ENCODE results near the gene AGFG2.

AGFG2 gene, protein sequence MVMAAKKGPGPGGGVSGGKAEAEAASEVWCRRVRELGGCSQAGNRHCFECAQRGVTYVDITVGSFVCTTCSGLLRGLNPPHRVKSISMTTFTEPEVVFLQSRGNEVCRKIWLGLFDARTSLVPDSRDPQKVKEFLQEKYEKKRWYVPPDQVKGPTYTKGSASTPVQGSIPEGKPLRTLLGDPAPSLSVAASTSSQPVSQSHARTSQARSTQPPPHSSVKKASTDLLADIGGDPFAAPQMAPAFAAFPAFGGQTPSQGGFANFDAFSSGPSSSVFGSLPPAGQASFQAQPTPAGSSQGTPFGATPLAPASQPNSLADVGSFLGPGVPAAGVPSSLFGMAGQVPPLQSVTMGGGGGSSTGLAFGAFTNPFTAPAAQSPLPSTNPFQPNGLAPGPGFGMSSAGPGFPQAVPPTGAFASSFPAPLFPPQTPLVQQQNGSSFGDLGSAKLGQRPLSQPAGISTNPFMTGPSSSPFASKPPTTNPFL

DNA sequence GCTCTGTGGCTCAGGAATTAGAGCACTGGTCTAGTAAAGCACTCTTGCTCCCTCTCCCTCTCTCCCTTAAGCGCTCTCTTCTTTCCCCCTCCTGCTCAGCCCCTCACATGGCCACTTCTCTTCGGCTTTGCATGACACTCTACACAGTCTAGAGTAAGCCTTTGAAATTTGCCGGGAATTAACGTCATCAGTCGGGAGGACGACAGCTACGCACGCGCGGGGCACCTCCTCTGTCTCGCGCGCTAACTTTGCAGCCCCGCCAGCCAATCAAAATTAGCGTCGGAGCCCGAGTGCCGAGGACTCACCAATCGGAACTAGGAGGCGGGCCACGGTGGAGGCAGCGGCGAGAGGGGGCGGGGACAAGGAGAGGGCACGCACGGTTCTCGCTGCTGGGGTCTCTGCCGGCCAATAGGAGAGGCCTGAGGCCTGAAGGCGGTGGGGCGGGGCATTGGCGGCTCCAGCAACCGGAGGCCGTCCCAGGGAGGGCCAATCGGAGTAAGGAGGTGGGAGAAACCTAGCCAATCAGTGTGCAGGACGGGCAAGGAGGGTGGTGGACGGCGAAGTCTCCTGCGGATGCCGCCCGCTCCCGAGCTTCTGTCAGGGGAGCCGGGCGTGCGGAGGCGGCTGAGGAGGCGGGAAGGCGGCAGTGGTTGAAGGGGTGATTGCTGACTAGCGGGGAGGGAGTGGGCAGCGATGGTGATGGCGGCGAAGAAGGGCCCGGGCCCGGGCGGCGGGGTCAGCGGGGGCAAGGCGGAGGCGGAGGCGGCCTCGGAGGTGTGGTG lies at the start of gene AGFG2:
Gene AGFG2, plus strand, starts transcription at position 550 of the 782 bp plus-strand sequence. Its CDS starts 144 bp downstream, at position 694.
- TF ChIP-seq ZNF8 (CRISPR knock-in tag; IDR thresholded peaks at IDR 0.05) (no peak), TCF4 (CRISPR knock-in tag; IDR thresholded peaks at IDR 0.05; ENCODE audit: borderline replicate concordance) (no peak), TOX (CRISPR knock-in tag; IDR thresholded peaks at IDR 0.05; ENCODE audit: borderline replicate concordance) (no peak), GLIS3 (CRISPR knock-in tag; IDR thresholded peaks at IDR 0.05) (no peak)
- TF ChIP-seq, protein P1, sequence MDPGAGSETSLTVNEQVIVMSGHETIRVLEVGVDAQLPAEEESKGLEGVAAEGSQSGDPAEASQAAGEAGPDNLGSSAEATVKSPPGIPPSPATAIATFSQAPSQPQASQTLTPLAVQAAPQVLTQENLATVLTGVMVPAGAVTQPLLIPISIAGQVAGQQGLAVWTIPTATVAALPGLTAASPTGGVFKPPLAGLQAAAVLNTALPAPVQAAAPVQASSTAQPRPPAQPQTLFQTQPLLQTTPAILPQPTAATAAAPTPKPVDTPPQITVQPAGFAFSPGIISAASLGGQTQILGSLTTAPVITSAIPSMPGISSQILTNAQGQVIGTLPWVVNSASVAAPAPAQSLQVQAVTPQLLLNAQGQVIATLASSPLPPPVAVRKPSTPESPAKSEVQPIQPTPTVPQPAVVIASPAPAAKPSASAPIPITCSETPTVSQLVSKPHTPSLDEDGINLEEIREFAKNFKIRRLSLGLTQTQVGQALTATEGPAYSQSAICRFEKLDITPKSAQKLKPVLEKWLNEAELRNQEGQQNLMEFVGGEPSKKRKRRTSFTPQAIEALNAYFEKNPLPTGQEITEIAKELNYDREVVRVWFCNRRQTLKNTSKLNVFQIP (CRISPR knock-in tag; IDR thresholded peaks at IDR 0.05; ENCODE audit: borderline replicate concordance, low read depth), result peak; percentile 72; the same call in 1 of the 2 replicates
- ATAC-seq, result peak; percentile 99

DNA sequence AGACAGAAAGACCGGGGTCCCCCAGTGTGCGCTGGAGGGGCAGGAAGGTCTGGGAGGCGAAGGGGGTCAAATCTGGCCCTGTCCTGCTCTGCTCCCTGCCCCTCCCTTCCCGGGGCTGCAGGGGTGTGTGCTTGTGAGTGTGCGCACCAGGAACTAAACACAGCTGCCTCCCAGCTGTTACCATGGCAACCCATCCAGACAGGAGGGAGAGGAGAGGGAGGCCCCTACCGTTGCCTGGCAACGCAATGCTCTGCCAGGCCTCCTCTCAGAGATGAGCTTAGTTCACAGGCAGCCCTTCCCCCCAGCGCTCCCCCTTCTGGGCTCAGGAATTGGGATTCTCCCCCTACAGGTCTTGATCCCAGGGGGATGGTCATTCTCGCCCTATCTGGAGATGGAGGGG lies 49.2 kb upstream of the AGFG2 start:
- peak; percentile 86 for ATAC-seq
- TF ChIP-seq ZC3H10 (CRISPR knock-in tag; IDR thresholded peaks at IDR 0.05) (no peak), BACH2 (CRISPR knock-in tag; IDR thresholded peaks at IDR 0.05; ENCODE audit: borderline replicate concordance) (no peak), ZNF565 (CRISPR knock-in tag; conservative IDR thresholded peaks at IDR 0.05; ENCODE audit: low read depth) (no peak), ZNF70 (CRISPR knock-in tag; IDR thresholded peaks at IDR 0.05) (no peak), OSR1 (CRISPR knock-in tag; IDR thresholded peaks at IDR 0.05) (no peak), TOX (CRISPR knock-in tag; IDR thresholded peaks at IDR 0.05; ENCODE audit: borderline replicate concordance) (no peak), ZNF8 (CRISPR knock-in tag; IDR thresholded peaks at IDR 0.05) (no peak), ISL1 (CRISPR knock-in tag; IDR thresholded peaks at IDR 0.05) (no peak), ARNTL (CRISPR knock-in tag; IDR thresholded peaks at IDR 0.05; ENCODE audit: borderline replicate concordance, low read depth) (no peak), CSDC2 (CRISPR knock-in tag; IDR thresholded peaks at IDR 0.05) (no peak), GLIS3 (CRISPR knock-in tag; IDR thresholded peaks at IDR 0.05) (no peak), ZFP30 (CRISPR knock-in tag; IDR thresholded peaks at IDR 0.05) (no peak), PPARA (CRISPR knock-in tag; IDR thresholded peaks at IDR 0.05; ENCODE audit: borderline replicate concordance) (no peak), SNAI2 (CRISPR knock-in tag; IDR thresholded peaks at IDR 0.05) (no peak)
- TF ChIP-seq, protein P2, sequence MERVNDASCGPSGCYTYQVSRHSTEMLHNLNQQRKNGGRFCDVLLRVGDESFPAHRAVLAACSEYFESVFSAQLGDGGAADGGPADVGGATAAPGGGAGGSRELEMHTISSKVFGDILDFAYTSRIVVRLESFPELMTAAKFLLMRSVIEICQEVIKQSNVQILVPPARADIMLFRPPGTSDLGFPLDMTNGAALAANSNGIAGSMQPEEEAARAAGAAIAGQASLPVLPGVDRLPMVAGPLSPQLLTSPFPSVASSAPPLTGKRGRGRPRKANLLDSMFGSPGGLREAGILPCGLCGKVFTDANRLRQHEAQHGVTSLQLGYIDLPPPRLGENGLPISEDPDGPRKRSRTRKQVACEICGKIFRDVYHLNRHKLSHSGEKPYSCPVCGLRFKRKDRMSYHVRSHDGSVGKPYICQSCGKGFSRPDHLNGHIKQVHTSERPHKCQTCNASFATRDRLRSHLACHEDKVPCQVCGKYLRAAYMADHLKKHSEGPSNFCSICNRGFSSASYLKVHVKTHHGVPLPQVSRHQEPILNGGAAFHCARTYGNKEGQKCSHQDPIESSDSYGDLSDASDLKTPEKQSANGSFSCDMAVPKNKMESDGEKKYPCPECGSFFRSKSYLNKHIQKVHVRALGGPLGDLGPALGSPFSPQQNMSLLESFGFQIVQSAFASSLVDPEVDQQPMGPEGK (CRISPR knock-in tag; IDR thresholded peaks at IDR 0.05; ENCODE audit: borderline replicate concordance), result no peak
- TF ChIP-seq, protein P3, sequence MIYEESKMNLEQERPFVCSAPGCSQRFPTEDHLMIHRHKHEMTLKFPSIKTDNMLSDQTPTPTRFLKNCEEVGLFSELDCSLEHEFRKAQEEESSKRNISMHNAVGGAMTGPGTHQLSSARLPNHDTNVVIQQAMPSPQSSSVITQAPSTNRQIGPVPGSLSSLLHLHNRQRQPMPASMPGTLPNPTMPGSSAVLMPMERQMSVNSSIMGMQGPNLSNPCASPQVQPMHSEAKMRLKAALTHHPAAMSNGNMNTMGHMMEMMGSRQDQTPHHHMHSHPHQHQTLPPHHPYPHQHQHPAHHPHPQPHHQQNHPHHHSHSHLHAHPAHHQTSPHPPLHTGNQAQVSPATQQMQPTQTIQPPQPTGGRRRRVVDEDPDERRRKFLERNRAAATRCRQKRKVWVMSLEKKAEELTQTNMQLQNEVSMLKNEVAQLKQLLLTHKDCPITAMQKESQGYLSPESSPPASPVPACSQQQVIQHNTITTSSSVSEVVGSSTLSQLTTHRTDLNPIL (CRISPR knock-in tag; IDR thresholded peaks at IDR 0.05; ENCODE audit: low read depth), result no peak
- TF ChIP-seq, protein P4, sequence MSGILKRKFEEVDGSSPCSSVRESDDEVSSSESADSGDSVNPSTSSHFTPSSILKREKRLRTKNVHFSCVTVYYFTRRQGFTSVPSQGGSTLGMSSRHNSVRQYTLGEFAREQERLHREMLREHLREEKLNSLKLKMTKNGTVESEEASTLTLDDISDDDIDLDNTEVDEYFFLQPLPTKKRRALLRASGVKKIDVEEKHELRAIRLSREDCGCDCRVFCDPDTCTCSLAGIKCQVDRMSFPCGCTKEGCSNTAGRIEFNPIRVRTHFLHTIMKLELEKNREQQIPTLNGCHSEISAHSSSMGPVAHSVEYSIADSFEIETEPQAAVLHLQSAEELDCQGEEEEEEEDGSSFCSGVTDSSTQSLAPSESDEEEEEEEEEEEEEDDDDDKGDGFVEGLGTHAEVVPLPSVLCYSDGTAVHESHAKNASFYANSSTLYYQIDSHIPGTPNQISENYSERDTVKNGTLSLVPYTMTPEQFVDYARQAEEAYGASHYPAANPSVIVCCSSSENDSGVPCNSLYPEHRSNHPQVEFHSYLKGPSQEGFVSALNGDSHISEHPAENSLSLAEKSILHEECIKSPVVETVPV (CRISPR knock-in tag; IDR thresholded peaks at IDR 0.05), result no peak
- TF ChIP-seq, protein P5, sequence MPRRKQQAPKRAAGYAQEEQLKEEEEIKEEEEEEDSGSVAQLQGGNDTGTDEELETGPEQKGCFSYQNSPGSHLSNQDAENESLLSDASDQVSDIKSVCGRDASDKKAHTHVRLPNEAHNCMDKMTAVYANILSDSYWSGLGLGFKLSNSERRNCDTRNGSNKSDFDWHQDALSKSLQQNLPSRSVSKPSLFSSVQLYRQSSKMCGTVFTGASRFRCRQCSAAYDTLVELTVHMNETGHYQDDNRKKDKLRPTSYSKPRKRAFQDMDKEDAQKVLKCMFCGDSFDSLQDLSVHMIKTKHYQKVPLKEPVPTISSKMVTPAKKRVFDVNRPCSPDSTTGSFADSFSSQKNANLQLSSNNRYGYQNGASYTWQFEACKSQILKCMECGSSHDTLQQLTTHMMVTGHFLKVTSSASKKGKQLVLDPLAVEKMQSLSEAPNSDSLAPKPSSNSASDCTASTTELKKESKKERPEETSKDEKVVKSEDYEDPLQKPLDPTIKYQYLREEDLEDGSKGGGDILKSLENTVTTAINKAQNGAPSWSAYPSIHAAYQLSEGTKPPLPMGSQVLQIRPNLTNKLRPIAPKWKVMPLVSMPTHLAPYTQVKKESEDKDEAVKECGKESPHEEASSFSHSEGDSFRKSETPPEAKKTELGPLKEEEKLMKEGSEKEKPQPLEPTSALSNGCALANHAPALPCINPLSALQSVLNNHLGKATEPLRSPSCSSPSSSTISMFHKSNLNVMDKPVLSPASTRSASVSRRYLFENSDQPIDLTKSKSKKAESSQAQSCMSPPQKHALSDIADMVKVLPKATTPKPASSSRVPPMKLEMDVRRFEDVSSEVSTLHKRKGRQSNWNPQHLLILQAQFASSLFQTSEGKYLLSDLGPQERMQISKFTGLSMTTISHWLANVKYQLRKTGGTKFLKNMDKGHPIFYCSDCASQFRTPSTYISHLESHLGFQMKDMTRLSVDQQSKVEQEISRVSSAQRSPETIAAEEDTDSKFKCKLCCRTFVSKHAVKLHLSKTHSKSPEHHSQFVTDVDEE (CRISPR knock-in tag; IDR thresholded peaks at IDR 0.05), result no peak
- TF ChIP-seq, protein P1 (CRISPR knock-in tag; IDR thresholded peaks at IDR 0.05; ENCODE audit: borderline replicate concordance, low read depth), result no peak

Measured in SK-N-SH treated with all-trans-retinoic acid at 6 μM for 48 hours (cell line).